ENCODE results near the gene CBFA2T3. TPM values are rescaled to one million over a fixed set of nuclear protein-coding genes. Genes with fewer than 3 reads are reported as not detected.

CBFA2T3 gene
- total and polyA plus RNA-seq, 2 of the 13 experiments (the other 11 are each of a cell fraction or from before 2014, with no cell fraction given), result 0.05 TPM; not detected in 1

DNA sequence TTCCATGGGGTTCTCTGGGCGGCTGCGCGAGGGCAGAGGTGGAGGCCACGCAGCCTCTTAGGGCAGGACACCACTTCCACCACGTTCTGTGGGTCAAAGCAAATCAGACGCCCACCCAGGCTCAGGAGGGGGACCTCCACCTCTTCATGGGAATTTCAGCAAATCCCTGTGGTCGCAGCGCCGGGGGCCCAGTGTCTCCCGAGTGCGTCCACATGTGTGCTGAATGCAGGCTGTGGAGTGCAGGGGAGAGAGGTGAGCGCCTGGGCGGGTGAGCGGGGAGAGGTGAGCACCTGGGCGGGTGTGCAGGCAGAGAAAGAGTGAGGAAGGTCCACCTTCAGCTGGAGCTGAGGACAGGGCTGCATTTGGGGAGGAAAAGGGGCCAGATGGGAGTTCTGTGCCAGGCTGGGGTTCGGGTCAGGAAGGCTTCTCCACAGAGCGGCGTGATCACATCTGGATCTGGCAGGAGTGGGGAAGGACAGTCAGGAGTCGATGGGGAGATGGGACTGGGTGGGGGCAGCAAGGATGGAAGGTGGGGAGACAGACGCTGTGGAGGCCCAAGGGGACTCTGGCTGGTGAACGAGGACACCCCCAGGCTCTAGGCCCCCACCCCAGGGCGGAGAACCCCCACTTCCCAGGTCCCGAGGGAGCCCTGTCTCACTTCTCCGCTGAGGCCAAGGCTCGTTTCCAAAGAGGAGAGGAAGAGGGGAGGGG, 36.8 kb upstream of the CBFA2T3 start (continued):
- no peak for TF ChIP-seq ZNF775 (CRISPR knock-in tag; IDR thresholded peaks at IDR 0.05; ENCODE audit: borderline replicate concordance)
- no peak for TF ChIP-seq ZNF891 (CRISPR knock-in tag; IDR thresholded peaks at IDR 0.05)
- TF ChIP-seq, protein P1, sequence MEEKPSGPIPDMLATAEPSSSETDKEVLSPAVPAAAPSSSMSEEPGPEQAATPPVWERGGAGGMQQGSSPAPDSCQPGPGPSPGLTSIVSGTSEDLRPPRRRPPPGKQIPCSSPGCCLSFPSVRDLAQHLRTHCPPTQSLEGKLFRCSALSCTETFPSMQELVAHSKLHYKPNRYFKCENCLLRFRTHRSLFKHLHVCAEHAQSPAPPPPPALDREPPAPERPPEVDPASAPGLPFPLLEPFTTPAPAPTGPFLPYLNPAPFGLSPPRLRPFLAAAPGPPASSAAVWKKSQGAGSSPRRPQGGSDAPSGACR (CRISPR knock-in tag; IDR thresholded peaks at IDR 0.05), result no peak
- TF ChIP-seq, protein P2, sequence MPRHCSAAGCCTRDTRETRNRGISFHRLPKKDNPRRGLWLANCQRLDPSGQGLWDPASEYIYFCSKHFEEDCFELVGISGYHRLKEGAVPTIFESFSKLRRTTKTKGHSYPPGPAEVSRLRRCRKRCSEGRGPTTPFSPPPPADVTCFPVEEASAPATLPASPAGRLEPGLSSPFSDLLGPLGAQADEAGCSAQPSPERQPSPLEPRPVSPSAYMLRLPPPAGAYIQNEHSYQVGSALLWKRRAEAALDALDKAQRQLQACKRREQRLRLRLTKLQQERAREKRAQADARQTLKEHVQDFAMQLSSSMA (CRISPR knock-in tag; IDR thresholded peaks at IDR 0.05), result no peak

DNA sequence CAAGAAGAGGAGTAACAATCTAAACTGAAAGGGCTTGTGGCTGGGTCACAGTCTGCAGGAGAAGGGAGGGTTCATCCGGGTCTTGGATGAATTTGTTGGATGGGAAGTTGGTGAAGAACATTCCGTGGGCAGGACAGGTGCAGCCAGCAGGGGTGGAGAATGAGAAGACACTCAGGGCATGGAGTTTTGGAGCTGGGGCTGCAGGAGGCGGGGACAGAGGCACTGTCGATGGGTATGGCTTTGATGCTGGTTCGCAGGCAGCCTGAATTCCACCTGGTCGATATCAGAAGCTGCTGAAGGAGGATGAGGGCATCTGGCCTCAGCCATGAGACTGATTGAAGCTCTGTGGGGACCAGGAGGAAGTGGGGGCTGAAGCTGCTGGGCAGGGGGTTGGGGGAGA, 36.1 kb upstream of the CBFA2T3 start:
- ATAC-seq (no peak), FAIRE-seq (no peak), DNase-seq (ENCODE audit: low spot score) (no peak)
- Histone ChIP-seq H3K4me3 (replicated peaks in 1 of 3; ENCODE audit: insufficient read depth in 1 of 3, low read depth in 2 of 3, low read length in 3 of 3) (no peak overlapping the region), H2AFZ (ENCODE audit: low read length) (no peak overlapping the region), H3K36me3 (replicated peaks in 1 of 2; ENCODE audit: control insufficient read depth in 1 of 2, insufficient read depth in 2 of 2, low read length in 2 of 2) (no peaks in the 10 kb centered on the region), H3K9ac (ENCODE audit: insufficient read depth, low read depth, low read length) (no peak overlapping the region), H3K27me3 (ENCODE audit: control insufficient read depth in 1 of 2, insufficient read depth in 2 of 2, low read length in 2 of 2) (peaks cover 11 to 33% of the 10 kb centered on the region in 2 experiments; a peak in 4 of 5 replicates), H4K20me1 (ENCODE audit: insufficient read depth, low read length) (peaks cover 3% of the 10 kb centered on the region; the same call in 1 of the 2 replicates), H3K9me3 (ENCODE audit: low read length) (no peaks in the 10 kb centered on the region), H3K4me1 (ENCODE audit: insufficient read depth, low read length) (no peaks in the 10 kb centered on the region), H3K79me2 (ENCODE audit: insufficient read depth, low read length) (no peaks in the 10 kb centered on the region), H3K4me2 (ENCODE audit: low read depth, low read length) (no peak overlapping the region), H3K27ac (ENCODE audit: extremely low read length, insufficient read depth, low read length) (no peak overlapping the region)
- ChIA-PET CTCF (ENCODE audit: low intra/inter-chr PET ratio, low total read pairs) (no interaction called here), POLR2A (no interaction called here)
- intact Hi-C loops (cut with micrococcal nuclease; ENCODE audit: unreplicated experiment), result no loop called here
- 7% methylated on average over 6 of the region's 6 CpGs for WGBS (ENCODE audit: low lambda C conversion rate)
- in situ Hi-C loops (cut with HindIII; ENCODE audit: extremely low pct_ligation_motif_present, low pct_unique_long_range_greater_than_20kb), result no loop called here
- no TSS peak for BruUV-seq (replicated peaks)
- no peak for TF ChIP-seq CHD2 (IDR thresholded peaks at IDR 0.05; ENCODE audit: low read depth, low read length)
- TF ChIP-seq PCBP2 (optimal IDR thresholded peaks at IDR 0.05; ENCODE audit: low read depth, low read length, poor library complexity, severe bottlenecking), result no peak
- TF ChIP-seq ETV6 (CRISPR knock-in tag; conservative IDR thresholded peaks at IDR 0.05), result no peak
- no peak for TF ChIP-seq RFXAP (CRISPR knock-in tag; IDR thresholded peaks at IDR 0.05; ENCODE audit: borderline replicate concordance)
- TF ChIP-seq, protein P3, sequence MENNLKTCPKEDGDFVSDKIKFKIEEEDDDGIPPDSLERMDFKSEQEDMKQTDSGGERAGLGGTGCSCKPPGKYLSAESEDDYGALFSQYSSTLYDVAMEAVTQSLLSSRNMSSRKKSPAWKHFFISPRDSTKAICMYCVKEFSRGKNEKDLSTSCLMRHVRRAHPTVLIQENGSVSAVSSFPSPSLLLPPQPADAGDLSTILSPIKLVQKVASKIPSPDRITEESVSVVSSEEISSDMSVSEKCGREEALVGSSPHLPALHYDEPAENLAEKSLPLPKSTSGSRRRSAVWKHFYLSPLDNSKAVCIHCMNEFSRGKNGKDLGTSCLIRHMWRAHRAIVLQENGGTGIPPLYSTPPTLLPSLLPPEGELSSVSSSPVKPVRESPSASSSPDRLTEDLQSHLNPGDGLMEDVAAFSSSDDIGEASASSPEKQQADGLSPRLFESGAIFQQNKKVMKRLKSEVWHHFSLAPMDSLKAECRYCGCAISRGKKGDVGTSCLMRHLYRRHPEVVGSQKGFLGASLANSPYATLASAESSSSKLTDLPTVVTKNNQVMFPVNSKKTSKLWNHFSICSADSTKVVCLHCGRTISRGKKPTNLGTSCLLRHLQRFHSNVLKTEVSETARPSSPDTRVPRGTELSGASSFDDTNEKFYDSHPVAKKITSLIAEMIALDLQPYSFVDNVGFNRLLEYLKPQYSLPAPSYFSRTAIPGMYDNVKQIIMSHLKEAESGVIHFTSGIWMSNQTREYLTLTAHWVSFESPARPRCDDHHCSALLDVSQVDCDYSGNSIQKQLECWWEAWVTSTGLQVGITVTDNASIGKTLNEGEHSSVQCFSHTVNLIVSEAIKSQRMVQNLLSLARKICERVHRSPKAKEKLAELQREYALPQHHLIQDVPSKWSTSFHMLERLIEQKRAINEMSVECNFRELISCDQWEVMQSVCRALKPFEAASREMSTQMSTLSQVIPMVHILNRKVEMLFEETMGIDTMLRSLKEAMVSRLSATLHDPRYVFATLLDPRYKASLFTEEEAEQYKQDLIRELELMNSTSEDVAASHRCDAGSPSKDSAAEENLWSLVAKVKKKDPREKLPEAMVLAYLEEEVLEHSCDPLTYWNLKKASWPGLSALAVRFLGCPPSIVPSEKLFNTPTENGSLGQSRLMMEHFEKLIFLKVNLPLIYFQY (CRISPR knock-in tag; IDR thresholded peaks at IDR 0.05; ENCODE audit: borderline replicate concordance), result no peak
- no peak for TF ChIP-seq RBM22 (optimal IDR thresholded peaks at IDR 0.05; ENCODE audit: low read length)
- no peak for TF ChIP-seq RNF2 (conservative IDR thresholded peaks at IDR 0.05; ENCODE audit: low read depth)
- TF ChIP-seq, protein P4, sequence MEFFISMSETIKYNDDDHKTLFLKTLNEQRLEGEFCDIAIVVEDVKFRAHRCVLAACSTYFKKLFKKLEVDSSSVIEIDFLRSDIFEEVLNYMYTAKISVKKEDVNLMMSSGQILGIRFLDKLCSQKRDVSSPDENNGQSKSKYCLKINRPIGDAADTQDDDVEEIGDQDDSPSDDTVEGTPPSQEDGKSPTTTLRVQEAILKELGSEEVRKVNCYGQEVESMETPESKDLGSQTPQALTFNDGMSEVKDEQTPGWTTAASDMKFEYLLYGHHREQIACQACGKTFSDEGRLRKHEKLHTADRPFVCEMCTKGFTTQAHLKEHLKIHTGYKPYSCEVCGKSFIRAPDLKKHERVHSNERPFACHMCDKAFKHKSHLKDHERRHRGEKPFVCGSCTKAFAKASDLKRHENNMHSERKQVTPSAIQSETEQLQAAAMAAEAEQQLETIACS (CRISPR knock-in tag; IDR thresholded peaks at IDR 0.05), result no peak
- TF ChIP-seq ZNF556 (CRISPR knock-in tag; IDR thresholded peaks at IDR 0.05; ENCODE audit: borderline replicate concordance), result no peak
- TF ChIP-seq, protein P5, sequence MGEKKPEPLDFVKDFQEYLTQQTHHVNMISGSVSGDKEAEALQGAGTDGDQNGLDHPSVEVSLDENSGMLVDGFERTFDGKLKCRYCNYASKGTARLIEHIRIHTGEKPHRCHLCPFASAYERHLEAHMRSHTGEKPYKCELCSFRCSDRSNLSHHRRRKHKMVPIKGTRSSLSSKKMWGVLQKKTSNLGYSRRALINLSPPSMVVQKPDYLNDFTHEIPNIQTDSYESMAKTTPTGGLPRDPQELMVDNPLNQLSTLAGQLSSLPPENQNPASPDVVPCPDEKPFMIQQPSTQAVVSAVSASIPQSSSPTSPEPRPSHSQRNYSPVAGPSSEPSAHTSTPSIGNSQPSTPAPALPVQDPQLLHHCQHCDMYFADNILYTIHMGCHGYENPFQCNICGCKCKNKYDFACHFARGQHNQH (CRISPR knock-in tag; IDR thresholded peaks at IDR 0.05), result no peak
- TF ChIP-seq ZFAT (CRISPR knock-in tag; conservative IDR thresholded peaks at IDR 0.05), result no peak

Data from HepG2 (cell line).